A673 (cell line): ENCODE measurements around the gene DNAJC27.

Experiments used
- CTCF ChIP-seq: fragments of 300-800, 200-600 bp; sonication (generic); conservative IDR thresholded peaks from 2 replicates; pipeline ENCODE4 v1.5.1; 2017; ENCODE audit warnings: low read depth, mild to moderate bottlenecking, antibody characterized with exemption, low read length, moderate library complexity, mixed read lengths
- EZH2 ChIP-seq: fragments of 200-600 bp; sonication (generic); IDR thresholded peaks from 2 replicates; pipeline ENCODE4 v1.6.1; 2017; ENCODE audit warnings: borderline replicate concordance, low read depth, mild to moderate bottlenecking, mixed read lengths, antibody characterized with exemption, low read length; ENCODE audit not compliant: poor library complexity, severe bottlenecking

GRCh38 chr2:24971286-24971535 lies 544 bp downstream of the DNAJC27 start:
- TF ChIP-seq EZH2 (no peak), CTCF (no peak)
